ENCODE data around the gene CDH4.
"Not testable (repeated sequence)": the region's sequence is repeated elsewhere in the genome, so short reads cannot be mapped to it uniquely, and the experiment has no call there.

The CDH4 gene

DNA sequence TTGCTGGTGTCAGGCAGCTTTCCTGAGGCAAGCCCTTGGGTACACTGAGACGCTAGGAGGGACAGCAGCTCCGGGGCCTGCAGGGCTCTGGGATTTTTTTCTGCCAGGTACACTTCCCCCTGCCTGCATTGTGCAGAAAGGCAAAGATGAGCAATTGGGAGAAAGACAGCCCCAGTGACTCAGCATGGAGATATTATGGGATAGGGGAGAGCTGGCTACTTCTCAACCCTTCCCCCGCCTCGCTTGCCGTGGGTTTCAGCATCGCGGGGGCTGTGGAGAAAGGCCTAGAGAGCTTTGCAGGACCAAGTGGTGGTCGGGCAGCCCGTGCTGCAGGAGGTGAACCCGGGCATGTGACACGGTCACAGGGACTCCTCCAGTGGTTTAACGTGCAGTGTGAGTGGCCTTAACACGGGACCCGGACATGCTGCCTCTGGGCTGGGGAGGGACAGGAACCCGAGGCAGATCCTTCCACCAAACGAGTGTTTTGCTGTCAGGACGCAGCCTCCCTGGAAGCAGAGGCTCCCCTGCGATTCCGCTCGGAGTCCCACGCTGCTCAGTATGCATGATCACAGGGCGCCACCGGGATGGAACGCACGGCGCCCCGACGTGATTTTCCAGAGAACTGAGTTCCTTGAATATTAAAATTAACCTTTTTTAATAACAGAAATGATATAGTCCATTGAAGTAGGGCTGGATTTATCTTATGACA, 139.9 kb downstream of the CDH4 start:
- no peak for DNase-seq

DNA sequence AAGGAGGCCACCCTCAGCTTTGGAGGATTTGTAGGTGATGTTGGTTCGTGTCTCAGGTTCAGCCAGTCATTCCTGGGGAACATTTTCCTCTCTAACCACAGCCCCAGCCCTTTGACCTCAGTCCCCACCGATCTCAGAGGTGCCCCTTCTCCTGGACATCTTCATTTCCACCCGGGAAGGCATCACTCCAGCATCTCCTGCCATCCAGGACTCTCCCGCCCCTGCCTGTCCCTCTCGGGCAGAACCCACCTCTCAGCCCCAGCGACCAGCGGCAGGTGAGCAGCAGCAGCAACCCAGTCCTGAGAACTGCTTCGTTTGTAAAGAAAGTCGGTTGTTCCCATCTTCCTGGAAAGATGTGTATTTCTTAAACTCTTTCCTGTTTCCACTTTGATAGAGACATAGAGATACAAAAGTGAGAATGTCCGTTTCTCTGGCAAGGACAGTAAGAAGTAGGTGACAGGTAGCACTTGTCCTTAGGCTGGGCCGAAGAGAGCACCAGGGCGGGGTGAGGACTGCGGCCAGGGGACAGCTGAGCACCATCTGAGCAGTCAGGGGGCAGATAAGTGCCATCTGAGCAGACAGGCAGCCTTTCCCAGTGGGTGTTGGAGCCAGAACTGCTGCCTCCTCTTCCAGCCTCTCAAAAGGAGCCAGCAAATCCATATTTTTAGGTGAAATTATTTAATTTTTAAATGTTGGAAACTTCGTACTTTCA, 142.2 kb downstream of the CDH4 start:
- DNase-seq = no peak

DNA sequence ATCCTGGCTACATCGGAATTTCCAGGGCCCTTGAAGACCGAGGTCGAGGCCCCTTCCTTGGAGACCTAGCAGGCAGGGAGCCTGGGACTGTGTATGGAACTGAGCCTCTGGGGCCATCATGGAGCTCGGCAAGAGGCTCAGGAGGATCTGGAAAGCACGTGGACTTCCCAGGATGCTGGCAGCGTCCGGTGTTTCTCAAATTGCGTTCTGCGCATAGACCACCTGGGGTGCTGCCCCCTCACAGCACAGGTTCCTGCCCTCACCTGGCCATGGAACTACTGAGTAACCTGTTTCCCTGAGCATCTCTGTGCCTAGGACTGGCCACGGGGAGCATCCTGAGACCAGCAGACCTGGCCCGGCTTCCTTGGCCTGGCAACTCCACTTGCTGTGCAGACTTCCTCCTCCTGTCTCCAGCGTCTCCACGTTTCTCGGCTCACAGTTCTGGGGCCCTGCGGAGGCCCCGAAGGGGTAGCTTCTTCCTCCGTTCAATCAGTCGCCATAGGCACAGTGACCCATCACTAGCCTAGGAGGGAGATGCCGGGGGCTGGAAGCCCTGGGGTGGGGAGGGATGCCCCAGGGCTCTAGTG, 144.3 kb downstream of the CDH4 start:
- DNase-seq = no peak

DNA sequence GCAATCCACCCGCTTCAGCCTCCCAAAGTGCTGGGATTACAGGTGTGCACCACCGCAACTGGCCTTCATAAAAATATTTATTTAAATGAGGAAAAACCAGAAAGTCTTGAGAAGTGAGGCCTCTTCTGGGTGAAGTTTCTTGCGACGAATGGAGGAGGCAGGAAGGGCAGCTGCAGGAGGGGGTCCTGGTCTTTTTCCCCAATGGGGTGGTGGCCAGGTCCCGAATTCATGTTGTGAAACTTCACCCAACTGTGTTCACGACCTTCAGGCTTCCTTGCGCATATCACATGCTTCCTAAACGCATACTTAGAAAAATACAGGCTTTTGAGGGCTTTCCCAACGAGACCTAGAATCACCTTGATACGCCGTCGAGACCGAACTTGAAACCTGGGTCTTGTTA, 145.1 kb downstream of the CDH4 start:
- no peak for DNase-seq

DNA sequence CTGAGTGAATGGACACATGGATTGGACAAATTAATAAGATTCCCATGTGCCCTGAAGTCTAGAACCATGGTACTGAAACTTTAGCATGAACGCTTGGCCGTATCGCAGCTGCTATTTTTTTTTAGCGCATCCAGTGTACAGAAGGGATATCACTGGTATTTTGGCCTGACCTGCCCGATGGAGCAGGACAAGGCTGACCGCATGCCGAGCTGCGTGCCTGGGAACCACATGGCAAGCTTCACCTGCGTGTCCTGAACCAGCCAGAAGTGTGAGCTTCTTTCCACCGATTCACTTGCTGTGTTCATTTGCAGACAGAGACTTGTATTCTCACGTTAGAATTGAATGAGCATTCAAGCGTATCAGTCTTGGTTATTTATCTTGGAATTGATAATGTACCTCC, 145.7 kb downstream of the CDH4 start:
- no peak for DNase-seq

DNA sequence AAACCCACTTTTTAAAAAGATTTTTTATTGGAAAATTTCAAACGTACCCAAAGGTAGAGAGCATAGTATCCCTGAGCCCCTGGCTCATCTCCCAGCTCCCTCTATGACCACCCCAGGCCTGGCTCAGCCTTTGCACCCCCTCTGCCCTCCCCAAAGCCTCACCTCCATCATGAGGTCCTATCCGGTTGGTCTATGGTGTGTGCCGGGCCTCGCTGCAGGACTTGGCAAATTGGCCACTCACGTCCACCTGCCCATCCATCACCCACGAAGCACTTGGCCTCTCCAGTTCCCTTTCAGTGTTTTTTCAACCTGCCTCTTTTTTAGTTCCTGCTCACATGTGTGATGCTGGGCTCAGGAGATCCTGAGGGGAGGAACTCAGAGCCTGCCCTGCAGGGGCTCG, 147.4 kb downstream of the CDH4 start:
- no peak for DNase-seq

DNA sequence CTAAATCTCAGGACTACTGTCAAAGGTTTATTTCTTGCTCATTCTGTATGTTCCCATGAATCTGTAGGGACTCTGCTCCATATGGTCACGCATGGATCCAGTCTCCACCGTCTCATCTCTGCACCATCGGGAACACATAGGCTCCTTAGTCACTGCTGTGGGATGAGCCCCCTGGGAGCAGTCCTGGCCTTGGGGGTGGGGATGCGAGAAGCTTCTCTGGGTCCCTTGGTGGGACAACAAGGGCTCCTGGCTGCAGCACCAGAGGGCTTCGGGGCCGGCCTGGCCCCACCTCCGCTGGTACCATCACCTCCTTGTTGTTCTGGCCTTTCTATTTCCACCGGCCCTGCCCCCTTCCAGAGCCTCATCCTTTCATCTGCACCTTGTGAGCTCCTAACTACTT, 148.4 kb downstream of the CDH4 start:
- no peak for DNase-seq

DNA sequence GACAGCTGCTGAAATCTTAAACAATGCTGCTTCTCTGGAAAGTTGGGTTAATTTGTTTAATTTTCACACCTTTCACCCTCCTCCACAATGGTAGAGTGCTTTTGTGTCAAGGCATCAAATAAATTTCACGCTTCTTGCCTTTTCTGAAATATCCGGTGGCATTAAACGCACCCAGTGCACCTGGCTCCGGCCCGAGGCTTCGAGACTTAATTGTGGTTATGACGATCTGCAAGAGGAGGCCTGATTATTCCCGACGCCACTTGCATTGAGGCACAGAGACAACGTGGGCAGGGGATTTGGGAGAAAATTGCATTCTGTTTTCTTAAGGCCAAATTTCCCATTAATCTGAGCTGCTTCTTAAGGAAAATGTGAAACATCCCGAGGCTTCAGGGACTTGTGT, 152.2 kb downstream of the CDH4 start:
- DNase-seq = no peak

DNA sequence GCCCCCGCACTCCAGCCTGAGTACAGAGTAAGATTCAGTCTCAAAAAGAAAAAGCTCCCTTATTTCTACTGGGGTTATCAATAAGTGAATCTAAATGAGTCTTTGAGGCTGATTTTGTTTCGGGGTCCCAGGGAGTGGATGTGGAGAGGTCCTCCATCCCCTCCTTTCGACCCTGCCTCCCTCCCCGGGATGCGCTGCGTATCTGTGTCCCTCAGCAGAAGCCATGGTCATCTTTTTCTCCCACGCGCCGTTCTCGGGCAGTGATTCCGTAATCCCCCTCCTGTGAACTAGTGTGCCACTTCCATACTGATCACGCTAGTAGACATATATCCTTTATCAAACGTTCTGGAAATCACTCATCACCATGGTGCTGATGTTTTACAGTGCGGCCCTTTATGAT, 152.9 kb downstream of the CDH4 start:
- no peak for DNase-seq

DNA sequence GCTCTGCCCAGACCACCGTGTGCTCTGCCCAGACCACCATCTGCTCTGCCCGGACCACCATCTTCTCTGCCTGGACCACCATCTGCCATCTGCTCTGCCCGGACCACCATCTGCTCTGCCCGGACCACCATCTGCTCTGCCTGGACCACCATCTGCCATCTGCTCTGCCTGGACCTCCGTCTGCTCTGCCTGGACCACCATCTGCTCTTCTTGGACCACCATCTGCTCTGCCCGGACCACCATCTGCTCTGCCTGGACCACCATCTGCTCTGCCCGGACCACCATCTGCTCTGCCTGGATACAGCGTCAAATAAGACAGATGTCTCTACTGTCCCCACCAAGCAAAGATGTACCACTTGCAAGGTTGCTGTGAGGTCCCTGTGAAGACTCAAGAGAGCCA, 154.7 kb downstream of the CDH4 start:
- not testable (repeated sequence) for DNase-seq

DNA sequence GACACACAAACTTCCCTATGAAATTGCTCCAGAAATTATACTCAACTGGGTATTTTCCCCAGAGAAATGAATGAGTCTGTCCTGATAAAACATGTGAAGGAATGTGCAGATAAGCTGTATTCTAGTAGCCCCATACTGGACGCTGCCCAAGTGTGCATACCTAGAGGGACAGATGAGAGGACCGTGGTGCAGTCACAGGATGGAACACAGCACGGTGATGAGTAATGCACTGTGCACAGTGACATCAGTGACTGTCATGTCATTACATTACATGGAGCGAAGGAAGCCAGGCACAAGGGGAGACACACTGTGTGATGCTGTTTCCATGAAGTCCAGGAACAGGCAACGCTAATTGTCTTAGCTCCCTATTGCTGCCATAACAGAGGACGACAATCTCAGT, 155.5 kb downstream of the CDH4 start:
- DNase-seq = no peak

DNA sequence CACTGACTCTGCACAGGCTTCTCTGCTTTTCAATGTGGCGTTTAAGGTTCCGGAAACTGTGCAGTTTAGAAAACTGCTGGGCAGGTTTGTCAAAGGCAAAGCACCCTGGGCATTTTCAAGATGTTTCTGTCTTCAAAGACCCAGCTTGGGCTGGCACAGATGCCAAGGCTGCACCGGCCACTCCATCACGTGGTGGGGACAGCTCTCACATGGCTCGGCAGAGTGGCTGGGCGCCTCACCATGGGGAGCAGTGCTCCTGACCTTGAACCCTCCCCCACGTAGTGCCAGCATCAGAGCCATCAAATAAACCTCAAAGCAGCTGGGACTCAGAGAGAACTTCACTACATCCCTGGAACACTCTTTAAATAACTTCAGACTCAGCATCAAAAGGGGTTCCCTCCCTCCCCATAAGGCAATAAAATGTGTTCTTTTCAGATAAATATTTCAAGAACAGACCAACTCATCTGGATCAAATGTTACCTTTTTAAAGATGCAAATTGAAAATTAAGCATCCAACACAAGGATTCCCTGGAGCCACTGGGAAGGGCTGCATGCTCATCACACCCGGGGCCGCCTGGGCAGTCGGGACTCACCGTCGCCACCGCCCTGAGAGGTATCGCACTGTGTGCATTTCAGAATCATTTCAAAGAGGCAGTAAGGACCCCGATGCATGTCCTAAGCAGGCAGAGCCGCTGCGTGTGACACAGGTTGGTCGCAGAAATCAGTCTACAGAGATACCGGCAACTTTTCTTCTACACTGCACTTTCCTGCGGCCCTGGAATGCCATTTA, 157.1 kb downstream of the CDH4 start:
- no peak for DNase-seq

DNA sequence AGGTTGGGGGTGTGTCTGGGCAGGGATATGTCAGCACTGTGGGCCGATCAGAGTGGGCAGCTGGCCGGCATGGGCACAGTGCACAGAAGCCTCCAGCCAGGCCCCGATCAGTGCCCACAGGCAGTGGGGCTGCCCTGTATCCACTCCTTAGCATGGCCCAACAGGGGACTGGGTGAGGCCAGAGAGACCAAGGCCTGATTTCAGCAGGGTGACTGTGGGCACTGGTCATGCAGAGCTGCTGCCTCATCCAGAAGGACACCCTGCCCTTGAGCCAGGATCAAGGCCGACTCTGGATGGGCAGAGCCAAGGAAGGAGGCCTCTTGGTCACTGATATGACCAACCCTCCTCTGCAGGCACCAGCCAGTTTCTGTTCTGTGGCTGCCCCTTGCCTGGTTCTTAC, 159.7 kb downstream of the CDH4 start:
- no peak for DNase-seq

DNA sequence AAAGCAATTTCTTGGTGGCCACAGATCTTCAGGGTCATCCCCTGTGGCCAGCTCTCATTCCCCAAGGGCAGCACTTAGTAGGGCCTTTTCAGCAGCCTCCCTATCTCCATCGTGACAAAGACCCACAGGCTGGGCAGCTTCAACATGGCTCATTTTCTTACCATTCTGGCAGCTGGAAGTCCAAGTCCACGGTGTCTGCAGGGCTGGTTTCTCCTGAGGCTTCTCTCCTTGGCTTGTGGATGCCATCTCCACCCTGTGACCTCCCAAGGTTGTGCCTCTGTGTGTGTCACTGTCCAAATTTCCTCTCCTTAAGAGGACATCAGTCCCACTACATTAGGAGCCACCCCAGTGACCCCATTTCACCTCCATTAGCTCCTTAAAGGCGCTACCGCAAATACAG, 161.7 kb downstream of the CDH4 start:
- no peak for DNase-seq

DNA sequence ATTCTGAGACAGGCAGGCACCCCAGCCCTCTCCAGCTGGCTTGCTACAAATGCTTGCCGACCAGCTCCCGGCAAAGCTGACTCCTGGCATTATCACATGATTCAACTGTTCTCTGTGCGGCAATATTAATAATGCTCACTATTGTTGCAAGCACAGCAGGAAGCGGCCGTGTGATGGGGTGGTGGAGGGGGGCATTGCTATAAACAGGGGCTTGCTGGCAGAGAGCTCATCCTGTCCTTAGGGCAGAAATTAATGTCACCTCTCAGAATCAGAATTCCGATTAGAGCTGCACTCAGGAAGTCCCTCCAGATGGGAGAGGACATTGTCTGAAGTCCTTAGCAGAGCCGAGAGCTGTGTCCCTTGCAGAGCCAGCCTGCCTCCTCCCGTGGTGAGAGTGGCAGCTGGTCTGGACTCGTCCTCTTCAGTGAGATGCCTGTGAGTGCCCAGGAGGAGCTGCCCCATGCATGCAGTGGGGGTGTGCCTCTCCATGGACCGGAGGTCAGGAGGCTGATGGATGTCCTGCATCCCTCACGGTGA, 162.5 kb downstream of the CDH4 start:
- no peak for DNase-seq

DNA sequence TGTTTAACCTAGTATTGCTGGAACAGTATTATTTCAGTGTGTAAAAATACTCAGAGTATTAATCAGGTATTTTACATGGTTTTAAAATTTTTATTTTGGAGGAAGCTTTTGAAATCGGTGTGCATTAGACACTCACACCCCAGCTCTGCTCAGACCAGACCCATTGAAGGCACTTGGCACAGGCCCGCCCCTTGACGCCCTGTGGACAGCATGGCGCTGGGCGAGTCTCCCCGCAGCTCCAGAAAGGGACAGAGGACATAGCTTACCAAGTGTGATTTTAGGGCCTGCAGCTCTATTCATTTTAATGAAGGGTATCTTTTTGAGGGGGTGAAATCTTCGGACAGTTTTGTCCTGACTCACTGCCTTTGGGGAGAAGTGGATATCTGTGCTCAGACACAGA, 164.5 kb downstream of the CDH4 start:
- no peak for DNase-seq

DNA sequence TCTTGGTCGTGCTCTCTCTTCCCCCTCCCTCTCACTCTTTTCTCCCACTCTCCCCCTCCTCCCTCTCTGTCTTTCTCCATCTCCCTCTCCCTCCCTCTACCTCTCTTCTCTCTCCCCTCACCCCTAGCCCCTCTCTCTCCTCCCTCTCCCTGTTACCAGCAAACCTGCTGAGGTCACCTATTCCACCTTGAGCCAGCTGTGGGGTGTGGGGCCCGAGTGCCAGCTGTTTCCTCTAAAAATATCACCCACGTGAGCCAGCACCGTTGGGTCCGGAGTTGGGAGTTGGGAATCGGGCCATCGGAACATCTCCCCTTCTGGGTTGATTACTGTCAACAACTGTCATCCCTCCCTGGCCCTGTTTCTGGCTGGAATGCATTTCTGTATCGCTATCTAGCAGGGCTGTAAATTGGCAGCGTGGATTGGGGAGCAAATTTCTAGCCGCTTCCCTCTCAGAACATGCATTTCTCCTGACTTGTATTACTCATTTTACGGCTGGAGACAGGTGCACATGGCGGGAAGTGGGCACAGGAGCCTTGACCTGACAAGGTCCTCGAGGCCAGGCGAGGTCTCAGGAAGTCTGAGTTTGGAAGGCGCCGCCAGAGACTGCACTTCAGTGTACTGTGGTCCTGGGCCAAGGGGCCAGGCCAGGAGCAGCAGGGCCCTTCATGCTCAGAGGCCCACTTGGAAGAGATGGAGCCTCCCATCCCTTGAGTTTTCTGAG, 165.3 kb downstream of the CDH4 start:
- DNase-seq = no peak

DNA sequence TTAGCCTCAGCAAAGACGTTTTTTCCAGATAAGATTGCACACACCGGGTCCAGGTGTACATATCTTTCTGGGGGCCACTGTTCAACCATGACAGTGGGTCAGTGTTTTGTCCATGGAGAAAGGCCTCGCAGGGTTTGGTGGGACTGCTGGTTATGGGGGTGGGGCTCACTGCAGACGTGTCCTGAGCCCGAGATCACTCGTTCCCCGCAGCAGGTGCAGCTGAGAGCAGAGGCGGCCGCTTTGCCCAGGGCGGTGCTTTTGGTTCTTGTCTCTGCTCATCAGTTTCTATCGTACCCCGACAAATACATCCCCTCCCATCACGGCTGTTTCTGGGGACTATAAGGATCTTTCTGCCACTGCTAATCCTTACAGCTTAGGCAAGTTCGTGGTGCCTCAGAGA, 166.9 kb downstream of the CDH4 start:
- DNase-seq = no peak

DNA sequence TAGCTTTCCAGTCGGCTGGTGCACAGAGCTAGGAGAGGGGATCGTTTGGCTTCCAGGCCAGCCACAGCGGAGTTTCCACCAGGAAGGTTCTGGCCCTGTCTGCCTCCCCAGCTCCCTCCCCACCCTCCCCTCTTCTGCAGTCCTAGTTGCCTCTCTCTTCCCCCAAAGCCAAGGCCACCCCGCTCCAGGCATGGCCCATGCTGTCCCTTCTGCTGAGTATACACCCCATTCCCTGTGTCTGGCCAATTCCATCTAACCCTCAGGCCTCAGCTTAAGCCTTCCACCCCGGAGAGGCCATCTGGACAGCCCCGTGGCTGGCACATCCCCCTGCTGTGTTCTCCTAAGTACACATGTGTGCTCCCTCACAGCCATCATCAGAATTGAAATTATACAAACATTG, 167.4 kb downstream of the CDH4 start:
- DNase-seq = no peak

DNA sequence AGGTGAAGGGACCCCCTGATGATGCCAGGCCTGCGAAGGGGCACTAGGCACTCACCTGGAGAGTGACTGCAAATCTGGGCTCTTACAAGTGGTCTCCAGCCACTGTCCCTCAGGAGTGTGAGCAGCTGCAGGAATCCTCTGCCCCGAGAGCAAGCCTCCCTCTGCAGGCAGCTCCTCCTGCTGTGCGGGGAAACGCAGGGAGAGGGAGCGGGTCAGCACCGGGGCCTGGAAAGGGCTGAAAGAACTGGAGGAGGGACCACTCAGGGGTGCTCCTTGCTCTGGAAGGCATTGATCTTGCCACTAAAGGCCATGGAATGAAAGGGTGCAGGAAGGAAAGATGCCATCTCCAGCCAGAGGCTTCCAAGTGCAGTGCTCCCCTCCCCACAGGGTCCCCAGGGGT, 168.0 kb downstream of the CDH4 start:
- no peak for DNase-seq

DNA sequence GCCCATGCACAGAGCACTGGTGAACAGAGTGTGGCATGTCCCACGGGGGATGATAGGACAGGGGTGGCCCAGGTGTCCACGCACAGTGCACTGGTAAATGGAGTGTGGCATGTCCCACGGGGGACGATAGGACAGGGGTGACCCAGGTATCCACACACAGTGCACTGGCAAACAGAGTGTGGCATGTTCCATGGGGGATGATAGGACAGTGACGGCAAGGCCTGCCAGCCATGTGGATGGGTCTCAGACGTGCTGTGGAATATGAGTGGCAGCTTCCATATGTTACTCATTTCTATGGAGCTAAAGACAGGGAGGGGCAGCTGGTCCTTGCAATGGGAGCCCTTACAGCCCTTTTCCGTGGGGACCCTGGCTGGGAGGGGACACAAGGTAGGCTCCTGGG, 168.7 kb downstream of the CDH4 start:
- DNase-seq = no peak

DNA sequence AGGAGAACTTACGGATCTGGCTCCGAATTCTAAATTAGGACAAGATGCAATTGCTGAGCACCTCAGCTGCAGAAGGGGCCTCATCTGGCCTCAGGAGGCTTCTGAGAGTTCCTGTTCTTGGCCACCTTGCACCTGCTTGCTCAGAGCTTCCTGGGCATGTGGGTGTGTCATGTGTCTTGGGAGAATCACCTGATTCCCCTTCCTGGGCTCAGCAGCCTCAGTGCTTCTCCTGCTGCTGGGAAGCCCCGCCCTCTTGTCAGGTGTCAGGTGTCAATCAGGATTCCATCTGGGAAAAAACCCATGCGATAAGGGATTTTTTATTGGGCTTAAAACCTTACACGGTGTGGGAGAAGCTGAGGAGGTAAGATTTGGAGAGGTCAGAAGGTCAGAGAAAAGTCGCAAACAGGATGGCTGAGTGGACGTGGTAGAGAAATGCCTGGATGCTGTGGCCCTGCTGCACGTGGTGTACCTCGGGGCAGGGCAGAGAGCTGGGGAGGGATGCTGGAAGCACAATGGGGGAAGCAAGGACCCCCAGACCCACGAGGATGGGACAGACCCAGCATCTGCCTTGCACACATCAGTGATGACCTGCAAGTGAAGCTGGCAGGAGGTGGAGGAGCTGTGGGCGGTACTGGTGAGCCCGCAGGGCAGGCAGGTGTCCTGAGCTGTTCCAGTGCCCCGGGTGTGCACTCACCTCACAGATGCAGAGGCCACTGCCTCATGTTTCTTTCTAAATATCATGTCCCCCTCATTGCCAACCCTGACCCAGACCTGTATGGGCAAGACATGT, 170.8 kb downstream of the CDH4 start:
- no peak for DNase-seq
